Measurements from ENCODE around the gene SRGN. TPM values are rescaled to one million over a fixed set of nuclear protein-coding genes. Genes with fewer than 3 reads are reported as not detected.
A peak's percentile ranks its signal among the peaks of the same experiment; 100 is the strongest.

SRGN gene
- polyA plus RNA-seq, 3 donors = 1,724 to 3,407 (median 1,859) TPM

DNA sequence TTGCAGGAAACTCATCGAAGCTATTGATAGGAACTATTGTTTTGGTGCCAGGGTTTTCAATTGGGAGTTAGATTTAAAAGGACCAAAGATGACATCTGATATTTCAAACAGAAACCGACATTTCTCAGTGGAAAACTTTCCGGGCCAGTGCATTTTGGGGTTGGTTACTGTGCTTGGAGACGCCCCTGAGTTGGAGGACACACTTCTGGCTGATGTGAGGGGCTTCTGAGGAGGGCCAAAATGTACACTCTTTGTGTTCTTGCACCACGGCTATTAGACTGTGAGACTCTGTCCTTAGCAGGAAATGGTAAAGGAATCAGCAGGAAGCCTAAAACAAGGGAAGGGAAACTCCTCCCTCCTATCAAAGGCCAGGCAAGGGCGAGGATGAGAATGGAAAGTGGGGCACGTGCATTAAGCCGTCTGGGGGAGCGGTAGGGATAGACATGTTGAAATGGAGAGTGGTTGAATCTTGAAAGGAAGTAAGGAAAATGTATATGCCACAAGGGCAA lies 1.8 kb upstream of the SRGN start:
- Histone ChIP-seq H3K4me2 (replicated peaks; ENCODE audit: extremely low read depth, low read length, poor library complexity, severe bottlenecking) (peak overlapping the region; percentile 78), H3K9ac (ENCODE audit: insufficient read depth, low read length, poor library complexity, severe bottlenecking) (peak overlapping the region; percentile 52), H3K36me3 (replicated peaks in 1 of 2; ENCODE audit: control insufficient read depth in 1 of 2, insufficient read depth in 2 of 2, low read length in 2 of 2) (peaks cover 0 to 20% of the 10 kb centered on the region in 2 donors), H3K27me3 (ENCODE audit: control insufficient read depth in 2 of 2, insufficient read depth in 2 of 2, low read length in 2 of 2) (no peaks in the 10 kb centered on the region), H3K9me3 (replicated peaks in 1 of 2; ENCODE audit: control insufficient read depth in 1 of 2, insufficient read depth in 1 of 2, low read length in 2 of 2) (no peaks in the 10 kb centered on the region), H3K4me3 (replicated peaks in 1 of 3; ENCODE audit: low read depth in 2 of 3, low read length in 3 of 3) (peak overlapping the region; percentile 15 to 97 (median 22)), H3K4me1 (ENCODE audit: control insufficient read depth in 1 of 2, insufficient read depth in 2 of 2, low read length in 2 of 2) (peaks cover 44 to 48% of the 10 kb centered on the region in 2 donors), H3K79me2 (ENCODE audit: insufficient read depth, low read length) (peaks cover 92% of the 10 kb centered on the region), H4K20me1 (ENCODE audit: insufficient read depth, low read length) (peaks cover 31% of the 10 kb centered on the region), H2AFZ (ENCODE audit: insufficient read depth, low read depth, low read length, poor library complexity, severe bottlenecking) (peak overlapping the region; percentile 55), H3K27ac (ENCODE audit: low read depth in 1 of 2, low read length in 2 of 2) (peak overlapping the region; percentile 91 to 100)
- peaks cover 0 to 2% (median 0%) of the 10 kb centered on the region in 3 donors for H3K27me3 Mint-ChIP-seq (ENCODE audit: low read depth in 3 of 3)
- WGBS (ENCODE audit: insufficient coverage) = 12% methylated on average over 7 of the region's 9 CpGs
- TF ChIP-seq, protein P1, sequence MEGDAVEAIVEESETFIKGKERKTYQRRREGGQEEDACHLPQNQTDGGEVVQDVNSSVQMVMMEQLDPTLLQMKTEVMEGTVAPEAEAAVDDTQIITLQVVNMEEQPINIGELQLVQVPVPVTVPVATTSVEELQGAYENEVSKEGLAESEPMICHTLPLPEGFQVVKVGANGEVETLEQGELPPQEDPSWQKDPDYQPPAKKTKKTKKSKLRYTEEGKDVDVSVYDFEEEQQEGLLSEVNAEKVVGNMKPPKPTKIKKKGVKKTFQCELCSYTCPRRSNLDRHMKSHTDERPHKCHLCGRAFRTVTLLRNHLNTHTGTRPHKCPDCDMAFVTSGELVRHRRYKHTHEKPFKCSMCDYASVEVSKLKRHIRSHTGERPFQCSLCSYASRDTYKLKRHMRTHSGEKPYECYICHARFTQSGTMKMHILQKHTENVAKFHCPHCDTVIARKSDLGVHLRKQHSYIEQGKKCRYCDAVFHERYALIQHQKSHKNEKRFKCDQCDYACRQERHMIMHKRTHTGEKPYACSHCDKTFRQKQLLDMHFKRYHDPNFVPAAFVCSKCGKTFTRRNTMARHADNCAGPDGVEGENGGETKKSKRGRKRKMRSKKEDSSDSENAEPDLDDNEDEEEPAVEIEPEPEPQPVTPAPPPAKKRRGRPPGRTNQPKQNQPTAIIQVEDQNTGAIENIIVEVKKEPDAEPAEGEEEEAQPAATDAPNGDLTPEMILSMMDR (IDR thresholded peaks at IDR 0.05) = no peak
- H3K36me3 Mint-ChIP-seq = peaks cover 31 to 36% of the 10 kb centered on the region in 2 donors
- H3K4me3 Mint-ChIP-seq = peak overlapping the region; percentile 72 to 87
- DNase-seq = peak in 2 of 3 donors; percentile 62 to 66
- intact Hi-C loops (cut with micrococcal nuclease) = loop anchor here in 1 of 2 donors (2.0 kb wide), 2 partner anchors 19 to 81 kb away; no protein-coding TSS in a partner anchor
- H3K9me3 Mint-ChIP-seq = peaks cover 0 to 11% (median 3%) of the 10 kb centered on the region in 7 donors
- peaks cover 40% of the 10 kb centered on the region for H3K4me1 Mint-ChIP-seq
- H3K27ac Mint-ChIP-seq = peak overlapping the region; percentile 93 to 100 (median 97)

DNA sequence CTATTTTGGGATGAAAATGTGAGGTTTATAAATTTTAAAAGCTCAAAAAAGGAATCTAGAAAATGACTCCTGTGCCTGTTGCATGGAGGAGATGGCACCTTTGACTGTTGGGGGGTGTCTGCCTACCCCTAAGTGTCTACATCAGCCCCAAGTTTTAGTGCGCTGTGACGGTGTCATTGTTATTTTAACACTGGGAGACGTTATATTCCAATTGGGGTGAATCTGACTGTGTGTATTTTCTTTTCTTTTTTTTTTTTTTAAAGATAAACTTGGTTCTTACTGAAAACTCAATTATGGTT lies 517 bp downstream of the SRGN start:
- H3K4me1 ChIP-seq (ENCODE audit: control insufficient read depth in 1 of 2, insufficient read depth in 2 of 2, low read length in 2 of 2) = peaks cover 66 to 70% of the 10 kb centered on the region in 2 donors
- H3K9ac ChIP-seq (ENCODE audit: insufficient read depth, low read length, poor library complexity, severe bottlenecking) = peak overlapping the region; percentile 100
- H3K36me3 ChIP-seq (replicated peaks in 1 of 2; ENCODE audit: control insufficient read depth in 1 of 2, insufficient read depth in 2 of 2, low read length in 2 of 2) = peaks cover 0 to 34% of the 10 kb centered on the region in 2 donors
- peak overlapping the region; percentile 91 to 100 for H3K27ac ChIP-seq (ENCODE audit: low read depth in 1 of 2, low read length in 2 of 2)
- Mint-ChIP-seq H3K9me3 (peaks cover 0 to 11% (median 4%) of the 10 kb centered on the region in 7 donors), H3K27ac (peak overlapping the region; percentile 97 to 100 (median 99)), H3K4me3 (peak overlapping the region; percentile 90 to 99), H3K36me3 (peaks cover 51 to 57% of the 10 kb centered on the region in 2 donors), H3K27me3 (ENCODE audit: low read depth in 3 of 3) (peaks cover 0 to 2% (median 0%) of the 10 kb centered on the region in 3 donors), H3K4me1 (peaks cover 50% of the 10 kb centered on the region)
- H4K20me1 ChIP-seq (ENCODE audit: insufficient read depth, low read length) = peaks cover 54% of the 10 kb centered on the region
- peak overlapping the region; percentile 90 for H3K4me2 ChIP-seq (replicated peaks; ENCODE audit: extremely low read depth, low read length, poor library complexity, severe bottlenecking)
- no CpG with 5 or more reads among the region's 3 CpGs for WGBS (ENCODE audit: insufficient coverage)
- H3K9me3 ChIP-seq (replicated peaks in 1 of 2; ENCODE audit: control insufficient read depth in 1 of 2, insufficient read depth in 1 of 2, low read length in 2 of 2) = no peaks in the 10 kb centered on the region
- no peak overlapping the region for H2AFZ ChIP-seq (ENCODE audit: insufficient read depth, low read depth, low read length, poor library complexity, severe bottlenecking)
- TF ChIP-seq, protein P1 (IDR thresholded peaks at IDR 0.05) = no peak
- DNase-seq = peak in 1 of 3 donors; percentile 55
- H3K27me3 ChIP-seq (ENCODE audit: control insufficient read depth in 2 of 2, insufficient read depth in 2 of 2, low read length in 2 of 2) = no peaks in the 10 kb centered on the region
- H3K4me3 ChIP-seq (replicated peaks in 1 of 3; ENCODE audit: low read depth in 2 of 3, low read length in 3 of 3) = peak overlapping the region; percentile 73 to 99 (median 97)
- H3K79me2 ChIP-seq (ENCODE audit: insufficient read depth, low read length) = peaks cover 94% of the 10 kb centered on the region
- intact Hi-C loops (cut with micrococcal nuclease) = loop anchor here (1.0 to 2.0 kb wide), 3 partner anchors 27 to 43 kb away; no protein-coding TSS in a partner anchor

Data from CD14-positive monocyte (primary cell).